Fibroblast of skin of left biceps (primary cell): Measurements from ENCODE around the gene RPS10.
"Not testable (repeated sequence)": the region's sequence is repeated elsewhere in the genome, so short reads cannot be mapped to it uniquely, and the experiment has no call there.

Experiments
- DNase-seq, 2 experiments: peaks; one replicate each; pipeline ENCODE4 v3.0.0-alpha.2; 2013; ENCODE audit warnings: low read depth in 2 of 2

Gene RPS10

GRCh38 chr6:34373511-34373910 lies 52.4 kb downstream of the RPS10 start:
- no peak for DNase-seq

GRCh38 chr6:34371865-34372264 lies 54.0 kb downstream of the RPS10 start:
- DNase-seq = not testable (repeated sequence)

- DNase-seq = no peak
Observed at GRCh38 chr6:34370361-34370760, 55.5 kb downstream of the RPS10 start.

GRCh38 chr6:34369385-34369784 lies 56.5 kb downstream of the RPS10 start:
- DNase-seq = no peak
